IPS-18c (cell line): Measurements from ENCODE around the gene CSNK2B.
A peak's percentile ranks its signal among the peaks of the same experiment; 100 is the strongest.
"Not testable (repeated sequence)": the region's sequence is repeated elsewhere in the genome, so short reads cannot be mapped to it uniquely, and the experiment has no call there.

Experiments used
- H3K4me3 ChIP-seq: 2 replicates; pipeline ENCODE4 v1.7.0; 2013; ENCODE audit warnings: low read depth, mild to moderate bottlenecking, low read length, moderate library complexity; ENCODE audit not compliant: insufficient read depth
- H3K9me3 ChIP-seq: one replicate; pipeline ENCODE4 v1.6.1; 2013; ENCODE audit warnings: mild to moderate bottlenecking, low read length, moderate library complexity; ENCODE audit not compliant: control insufficient read depth, insufficient read depth

Gene CSNK2B

DNA sequence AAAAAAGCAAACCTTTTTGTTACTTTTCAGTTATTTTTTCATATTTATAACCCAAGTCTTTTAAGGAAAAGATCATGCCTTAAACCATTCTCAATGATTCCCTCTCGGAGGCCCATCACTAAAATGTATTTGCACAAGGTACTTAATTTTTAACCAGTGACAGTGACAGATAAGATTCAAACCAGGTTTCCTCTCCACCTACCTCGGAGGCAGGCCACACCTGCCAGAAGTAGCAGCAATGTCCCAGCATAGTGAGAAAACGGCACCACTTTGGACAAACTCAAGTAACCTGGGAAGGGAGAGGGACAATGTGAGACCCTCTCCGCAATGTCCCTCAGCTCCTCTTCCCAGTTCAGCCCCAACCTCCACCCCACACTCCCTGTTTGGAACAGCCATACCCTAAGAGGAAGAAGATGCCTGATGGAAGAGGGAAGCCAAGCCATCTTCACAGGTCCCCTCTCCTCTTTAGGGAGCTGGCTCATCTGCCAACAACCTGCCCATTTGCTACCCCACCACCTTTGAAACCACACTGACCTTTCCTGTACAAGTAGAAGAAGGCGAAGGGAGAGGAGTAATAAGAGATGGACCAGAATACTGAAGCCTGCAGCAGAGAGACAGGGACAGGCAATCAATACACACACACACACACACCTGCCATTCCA is 35.0 kb downstream of the CSNK2B start:
- Histone ChIP-seq H3K9me3 (no peaks in the 10 kb centered on the region), H3K4me3 (no peak overlapping the region)

DNA sequence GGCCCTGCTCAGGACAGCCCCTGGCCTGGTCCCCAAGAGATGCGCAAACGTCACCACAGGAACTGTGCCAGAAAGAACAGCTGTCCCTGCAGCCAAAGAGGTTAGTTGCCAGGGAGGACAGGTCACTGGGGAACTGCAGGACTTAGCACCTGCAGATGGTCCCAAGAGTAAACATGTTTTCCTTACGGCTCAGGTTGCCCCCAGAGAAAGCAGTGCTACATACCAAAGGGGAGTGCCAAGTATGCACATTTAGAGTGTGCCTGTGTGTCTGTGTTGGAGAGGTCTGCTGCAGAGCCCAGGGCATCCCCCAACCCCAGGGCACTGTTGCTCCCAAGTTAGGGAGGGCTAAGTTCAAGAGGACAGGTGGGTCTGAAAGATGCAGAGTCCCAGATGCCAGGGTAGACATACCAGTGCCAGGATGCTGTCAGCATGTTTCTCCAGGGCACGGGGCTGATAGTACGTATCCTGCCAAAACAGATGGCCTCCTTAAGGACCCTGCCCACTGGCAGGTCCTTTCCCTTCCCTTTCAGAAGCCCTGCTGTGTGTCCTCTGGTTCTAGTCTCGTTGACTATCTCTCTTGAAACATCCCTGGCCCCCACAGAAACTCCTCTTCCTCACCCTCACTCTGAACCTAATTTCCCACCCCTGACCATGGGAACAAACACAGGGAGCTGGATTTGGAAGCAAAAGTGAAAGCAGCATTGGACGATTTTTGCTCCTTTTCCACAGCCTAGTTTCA is 36.0 kb downstream of the CSNK2B start:
- H3K9me3 ChIP-seq, result no peaks in the 10 kb centered on the region

DNA sequence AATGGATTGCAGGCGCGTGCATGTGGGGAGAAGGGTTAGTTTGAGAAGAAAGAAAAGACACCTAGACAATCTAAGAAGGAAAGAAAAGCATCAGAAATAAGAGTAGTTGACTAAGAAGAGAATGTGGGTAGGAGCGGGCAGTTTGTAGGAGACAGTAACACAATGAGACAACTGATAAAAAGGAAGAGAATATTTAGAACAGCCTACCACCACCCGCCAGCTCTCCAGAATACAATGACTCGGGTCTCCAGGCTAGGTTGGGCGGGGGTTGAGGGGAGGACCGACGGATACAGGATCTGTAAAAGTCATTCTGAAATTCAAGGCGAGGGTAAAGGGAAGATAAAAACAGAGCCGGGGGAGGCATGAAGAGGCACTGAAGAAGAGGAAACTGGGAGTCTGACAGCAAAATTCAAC is 36.5 kb downstream of the CSNK2B start:
- H3K9me3 ChIP-seq, result no peaks in the 10 kb centered on the region
- peak overlapping the region; percentile 92 for H3K4me3 ChIP-seq

More for the DNA sequence above, 36.0 kb downstream of the CSNK2B start:
- H3K4me3 ChIP-seq, result peak overlapping the region; percentile 92

GRCh38 chr6:31702819-31703716 is 37.2 kb downstream of the CSNK2B start, which contains the start of gene ABHD16A:
ABHD16A (minus strand) TSS chr6:31703324; CDS start chr6:31703281, 43 bp downstream.
- H3K9me3 ChIP-seq, result no peaks in the 10 kb centered on the region
- H3K4me3 ChIP-seq, result peak within 1 kb of the TSS; percentile 92

GRCh38 chr6:31705931-31706330 is 40.1 kb downstream of the CSNK2B start:
- Histone ChIP-seq H3K9me3 (no peaks in the 10 kb centered on the region), H3K4me3 (no peak overlapping the region)

GRCh38 chr6:31706599-31706998 is 40.7 kb downstream of the CSNK2B start, which contains the start of gene LY6G6F:
LY6G6F (plus strand) TSS chr6:31706866; CDS start chr6:31706907, 41 bp downstream.
- Histone ChIP-seq H3K9me3 (no peaks in the 10 kb centered on the region), H3K4me3 (no peak within 1 kb of the TSS)

DNA sequence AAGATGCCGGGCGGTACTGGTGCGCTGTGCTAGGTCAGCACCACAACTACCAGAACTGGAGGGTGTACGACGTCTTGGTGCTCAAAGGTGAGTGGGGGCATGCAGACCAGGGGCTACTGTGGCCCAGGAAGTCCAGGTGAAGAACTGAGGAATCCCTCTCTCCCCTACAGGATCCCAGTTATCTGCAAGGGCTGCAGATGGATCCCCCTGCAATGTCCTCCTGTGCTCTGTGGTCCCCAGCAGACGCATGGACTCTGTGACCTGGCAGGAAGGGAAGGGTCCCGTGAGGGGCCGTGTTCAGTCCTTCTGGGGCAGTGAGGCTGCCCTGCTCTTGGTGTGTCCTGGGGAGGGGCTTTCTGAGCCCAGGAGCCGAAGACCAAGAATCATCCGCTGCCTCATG is 41.8 kb downstream of the CSNK2B start:
- H3K4me3 ChIP-seq, result no peak overlapping the region
- H3K9me3 ChIP-seq, result no peaks in the 10 kb centered on the region

GRCh38 chr6:31708224-31708623 is 42.3 kb downstream of the CSNK2B start:
- no peaks in the 10 kb centered on the region for H3K9me3 ChIP-seq
- H3K4me3 ChIP-seq, result no peak overlapping the region

DNA sequence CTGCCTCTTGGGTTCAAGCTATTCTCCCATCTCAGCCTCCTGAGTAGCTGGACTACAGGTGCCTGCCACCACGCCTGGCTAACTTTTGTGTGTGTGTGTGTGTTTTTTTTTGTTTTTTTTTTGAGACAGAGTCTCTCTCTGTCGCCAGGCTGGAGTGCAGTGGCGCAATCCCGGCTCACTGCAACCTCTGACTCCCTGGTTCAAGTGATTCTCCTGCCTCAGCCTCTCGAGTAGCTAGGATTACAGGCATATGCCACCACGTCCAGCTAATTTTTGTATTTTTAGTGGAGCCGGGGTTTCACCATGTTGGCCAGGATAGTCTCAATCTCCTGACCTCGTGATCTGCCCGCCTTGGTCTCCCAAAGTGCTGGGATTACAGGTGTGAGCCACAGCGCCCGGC is 43.3 kb downstream of the CSNK2B start:
- not testable (repeated sequence) for H3K4me3 ChIP-seq, H3K9me3 ChIP-seq

DNA sequence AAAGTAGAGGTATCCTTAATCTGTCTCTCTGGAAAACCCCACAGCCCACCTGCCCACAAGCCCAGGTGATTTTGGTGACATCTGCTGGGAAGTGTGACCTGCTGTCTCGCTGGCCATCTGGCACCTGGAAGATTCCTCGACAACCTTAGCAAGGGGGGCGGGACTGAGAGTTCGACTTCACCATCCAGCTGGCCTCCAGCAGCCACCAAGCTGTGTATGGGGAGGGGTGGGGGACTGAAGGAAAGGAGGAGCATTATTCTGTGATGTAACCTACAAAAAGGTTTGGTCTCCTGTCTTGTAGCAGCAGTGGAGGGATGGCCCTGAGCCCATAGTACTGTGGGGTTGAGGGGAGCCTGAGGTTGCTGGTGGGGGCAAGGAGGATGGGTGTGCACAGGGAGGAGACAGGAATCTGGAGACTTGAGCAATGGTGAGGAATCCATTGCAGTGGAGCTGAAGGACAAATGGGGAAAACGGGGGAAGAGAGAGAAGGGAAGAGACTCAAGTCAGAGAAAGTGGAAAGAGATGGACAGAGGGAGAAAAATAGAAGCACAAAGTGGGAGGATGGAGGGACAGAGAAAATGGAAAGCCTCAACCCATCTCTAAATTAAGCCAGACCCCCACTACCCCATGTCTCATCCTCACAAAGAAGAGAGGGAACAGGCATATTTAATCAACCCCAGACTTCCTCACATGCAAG is 44.8 kb downstream of the CSNK2B start:
- H3K9me3 ChIP-seq, result no peaks in the 10 kb centered on the region

GRCh38 chr6:31711233-31711632 is 45.4 kb downstream of the CSNK2B start:
- Histone ChIP-seq H3K4me3 (no peak overlapping the region), H3K9me3 (no peaks in the 10 kb centered on the region)

More for the DNA sequence above, 44.8 kb downstream of the CSNK2B start:
- no peak overlapping the region for H3K4me3 ChIP-seq

- H3K4me3 ChIP-seq, result no peak overlapping the region
These were observed 46.4 kb downstream of the CSNK2B start for GRCh38 chr6:31712296-31712695.

DNA sequence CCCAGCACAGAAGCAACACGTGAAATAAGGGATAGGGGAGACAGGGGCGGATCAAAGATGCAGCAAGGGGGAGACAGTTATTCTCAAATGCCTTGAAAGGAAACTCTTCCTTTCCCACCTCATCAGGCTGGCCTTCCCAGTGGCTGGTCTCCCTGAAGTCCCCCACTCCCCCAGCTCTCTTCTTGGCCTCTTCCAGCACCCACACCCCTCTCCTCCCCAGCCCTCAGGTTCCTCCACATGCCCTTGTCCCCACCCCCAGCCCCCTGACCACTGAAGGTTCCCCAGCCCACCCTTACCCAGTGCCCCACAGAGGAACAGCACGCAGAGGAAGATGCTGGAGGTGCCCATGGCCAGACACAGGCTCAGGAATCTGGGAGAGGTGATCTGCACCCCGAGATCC is 47.6 kb downstream of the CSNK2B start:
- H3K4me3 ChIP-seq, result no peak overlapping the region
- no peaks in the 10 kb centered on the region for H3K9me3 ChIP-seq

More at GRCh38 chr6:31712296-31712695, 46.4 kb downstream of the CSNK2B start:
- H3K9me3 ChIP-seq, result no peaks in the 10 kb centered on the region

DNA sequence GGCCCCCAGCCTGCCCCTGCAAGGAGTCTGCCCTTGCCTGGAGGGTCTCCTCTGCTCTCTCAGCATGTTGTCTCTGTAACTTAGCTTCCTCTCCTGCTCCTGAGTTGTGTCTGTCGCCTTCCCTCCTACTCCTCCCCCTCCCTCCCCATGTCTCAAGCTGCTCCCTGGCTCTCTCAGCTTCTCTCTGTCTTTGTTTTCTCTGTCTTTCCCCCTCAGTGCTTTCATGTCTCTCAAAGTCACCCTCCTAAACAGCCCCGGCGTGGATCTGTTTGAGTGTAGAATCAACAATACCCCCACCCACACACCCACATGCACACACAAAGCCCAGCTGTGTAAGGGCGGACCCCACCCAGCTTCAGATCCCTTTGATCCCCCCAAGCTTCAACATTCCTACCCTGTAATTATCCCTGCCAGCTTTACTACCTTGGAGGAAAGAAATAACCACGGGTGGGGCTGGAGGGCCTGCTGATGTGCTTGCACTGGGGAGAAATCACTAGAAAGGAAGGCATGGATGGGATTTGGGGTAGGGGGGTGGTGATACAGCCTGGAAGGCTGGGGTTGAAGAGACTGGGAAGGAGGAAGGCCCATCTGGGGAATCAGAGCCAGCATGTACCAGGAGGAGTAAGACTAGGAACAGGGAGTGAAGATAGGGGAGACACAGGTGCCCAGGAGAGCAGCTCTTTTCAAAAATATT is 48.3 kb downstream of the CSNK2B start:
- no peaks in the 10 kb centered on the region for H3K9me3 ChIP-seq
- H3K4me3 ChIP-seq, result no peak overlapping the region

GRCh38 chr6:31715022-31715958 is 49.4 kb downstream of the CSNK2B start, which contains the start of gene LY6G6D:
LY6G6D (plus strand) TSS chr6:31715348; CDS start chr6:31715356, 8 bp downstream.
- Histone ChIP-seq H3K9me3 (no peaks in the 10 kb centered on the region), H3K4me3 (no peak within 1 kb of the TSS)
